Measurements from ENCODE around the gene NGB. TPM values are rescaled to one million over a fixed set of nuclear protein-coding genes. Genes with fewer than 3 reads are reported as not detected.
"Not testable (repeated sequence)": the region's sequence is repeated elsewhere in the genome, so short reads cannot be mapped to it uniquely, and the experiment has no call there.

The NGB gene
- total RNA-seq, 1 donor from 2014 or later: not detected

GRCh38 chr14:77281852-77282410, 10.9 kb upstream of the NGB start:
- Mint-ChIP-seq H3K4me1 (peaks cover 23% of the 10 kb centered on the region), H3K4me3 (peak overlapping the region; percentile 16), H3K27me3 (ENCODE audit: low read depth) (no peaks in the 10 kb centered on the region), H3K36me3 (ENCODE audit: low read depth) (peaks cover 28% of the 10 kb centered on the region), H3K9me3 (no peaks in the 10 kb centered on the region), H3K27ac (ENCODE audit: unreplicated experiment) (peak overlapping the region; percentile 78)
- no peak for TF ChIP-seq CTCF (conservative IDR thresholded peaks at IDR 0.05)
- DNase-seq (ENCODE audit: low read depth, low spot score): peak; percentile 30

- not testable (repeated sequence) for H3K27me3 Mint-ChIP-seq (ENCODE audit: low read depth); H3K27ac Mint-ChIP-seq (ENCODE audit: unreplicated experiment); H3K9me3 Mint-ChIP-seq; DNase-seq (ENCODE audit: low read depth, low spot score); H3K4me3 Mint-ChIP-seq
- H3K4me1 Mint-ChIP-seq: peaks cover 24% of the 10 kb centered on the region
- H3K36me3 Mint-ChIP-seq (ENCODE audit: low read depth): peaks cover 20% of the 10 kb centered on the region
Measured at GRCh38 chr14:77280921-77281320, 9.9 kb upstream of the NGB start.

GRCh38 chr14:77279719-77280118, 8.7 kb upstream of the NGB start:
- no peak for TF ChIP-seq CTCF (conservative IDR thresholded peaks at IDR 0.05)
- no peaks in the 10 kb centered on the region for H3K27me3 Mint-ChIP-seq (ENCODE audit: low read depth)
- H3K36me3 Mint-ChIP-seq (ENCODE audit: low read depth): peaks cover 10% of the 10 kb centered on the region

GRCh38 chr14:77278461-77279230, 7.6 kb upstream of the NGB start:
- H3K27ac Mint-ChIP-seq (ENCODE audit: unreplicated experiment): no peak overlapping the region

More at GRCh38 chr14:77279719-77280118, 8.7 kb upstream of the NGB start:
- Mint-ChIP-seq H3K27ac (ENCODE audit: unreplicated experiment) (no peak overlapping the region), H3K9me3 (no peaks in the 10 kb centered on the region), H3K4me1 (peaks cover 31% of the 10 kb centered on the region), H3K4me3 (no peak overlapping the region)
- no peak for DNase-seq (ENCODE audit: low read depth, low spot score)

GRCh38 chr14:77276959-77277358, 6.0 kb upstream of the NGB start:
- no peak overlapping the region for H3K27ac Mint-ChIP-seq (ENCODE audit: unreplicated experiment)
- no peaks in the 10 kb centered on the region for H3K9me3 Mint-ChIP-seq
- TF ChIP-seq CTCF (conservative IDR thresholded peaks at IDR 0.05): no peak
- DNase-seq (ENCODE audit: low read depth, low spot score): no peak
- H3K4me3 Mint-ChIP-seq: no peak overlapping the region
- H3K36me3 Mint-ChIP-seq (ENCODE audit: low read depth): peaks cover 7% of the 10 kb centered on the region
- H3K4me1 Mint-ChIP-seq: peaks cover 18% of the 10 kb centered on the region
- peaks cover 19% of the 10 kb centered on the region for H3K27me3 Mint-ChIP-seq (ENCODE audit: low read depth)

More at GRCh38 chr14:77278461-77279230, 7.6 kb upstream of the NGB start:
- Mint-ChIP-seq H3K27me3 (ENCODE audit: low read depth) (peaks cover 2% of the 10 kb centered on the region), H3K4me1 (peaks cover 31% of the 10 kb centered on the region), H3K9me3 (no peaks in the 10 kb centered on the region), H3K4me3 (no peak overlapping the region), H3K36me3 (ENCODE audit: low read depth) (peaks cover 4% of the 10 kb centered on the region)
- no peak for TF ChIP-seq CTCF (conservative IDR thresholded peaks at IDR 0.05)
- no peak for DNase-seq (ENCODE audit: low read depth, low spot score)

- no peak overlapping the region for H3K27ac Mint-ChIP-seq (ENCODE audit: unreplicated experiment)
- no peak overlapping the region for H3K4me3 Mint-ChIP-seq
- no peaks in the 10 kb centered on the region for H3K9me3 Mint-ChIP-seq
Measured at GRCh38 chr14:77276295-77276935, 5.4 kb upstream of the NGB start.

More at GRCh38 chr14:77276295-77276935, 5.4 kb upstream of the NGB start:
- H3K36me3 Mint-ChIP-seq (ENCODE audit: low read depth): peaks cover 7% of the 10 kb centered on the region
- no peak for TF ChIP-seq CTCF (conservative IDR thresholded peaks at IDR 0.05)
- H3K27me3 Mint-ChIP-seq (ENCODE audit: low read depth): peaks cover 24% of the 10 kb centered on the region
- H3K4me1 Mint-ChIP-seq: peaks cover 13% of the 10 kb centered on the region
- no peak for DNase-seq (ENCODE audit: low read depth, low spot score)
